HEK293 (cell line): ENCODE results near the gene SMIM31.

Experiments used
- KLF10 ChIP-seq: fragments of 450-650 bp; IDR thresholded peaks from 2 replicates; pipeline ENCODE4 v1.5.1; 2018; ENCODE audit warnings: missing biosample characterization, mild to moderate bottlenecking, missing genetic modification characterization
- KLF16 ChIP-seq: fragments of 450-650 bp; formaldehyde crosslinking; IDR thresholded peaks from 2 replicates; pipeline ENCODE4 v1.5.1; 2017; ENCODE audit warnings: missing biosample characterization, missing genetic modification characterization
- ZFP41 ChIP-seq: fragments of 450-650 bp; formaldehyde crosslinking; IDR thresholded peaks from 2 replicates; pipeline ENCODE4 v1.5.1; 2016; ENCODE audit warnings: missing biosample characterization, missing genetic modification characterization, borderline replicate concordance
- ZNF133 ChIP-seq: fragments of 450-650 bp; formaldehyde crosslinking; IDR thresholded peaks from 2 replicates; pipeline ENCODE4 v1.5.1; 2016; ENCODE audit warnings: missing biosample characterization, missing genetic modification characterization
- ZNF26 ChIP-seq: fragments of 450-650 bp; formaldehyde crosslinking; IDR thresholded peaks from 2 replicates; pipeline ENCODE4 v1.5.1; 2016; ENCODE audit warnings: missing biosample characterization, missing genetic modification characterization
- ZNF473 ChIP-seq: fragments of 450-650 bp; formaldehyde crosslinking; IDR thresholded peaks from 2 replicates; pipeline ENCODE4 v1.5.1; 2017; ENCODE audit warnings: missing biosample characterization, missing genetic modification characterization
- ZNF571 ChIP-seq: fragments of 450-650 bp; formaldehyde crosslinking; IDR thresholded peaks from 2 replicates; pipeline ENCODE4 v1.5.0; 2017; ENCODE audit warnings: missing biosample characterization, missing genetic modification characterization
- ZSCAN30 ChIP-seq: fragments of 450-650 bp; IDR thresholded peaks from 2 replicates; pipeline ENCODE4 v1.5.1; 2018; ENCODE audit warnings: missing biosample characterization, mild to moderate bottlenecking, missing genetic modification characterization, moderate library complexity
- TF ChIP-seq, protein P1 (sequence below): fragments of 450-650 bp; formaldehyde crosslinking; IDR thresholded peaks from 2 replicates; pipeline ENCODE4 v1.5.1; 2016; ENCODE audit warnings: missing biosample characterization, missing genetic modification characterization

GRCh38 chr4:164813554-164813953, 59.6 kb downstream of the SMIM31 start:
- no peak for TF ChIP-seq ZSCAN30 (tag by site-specific recombination)
- TF ChIP-seq, protein P1, sequence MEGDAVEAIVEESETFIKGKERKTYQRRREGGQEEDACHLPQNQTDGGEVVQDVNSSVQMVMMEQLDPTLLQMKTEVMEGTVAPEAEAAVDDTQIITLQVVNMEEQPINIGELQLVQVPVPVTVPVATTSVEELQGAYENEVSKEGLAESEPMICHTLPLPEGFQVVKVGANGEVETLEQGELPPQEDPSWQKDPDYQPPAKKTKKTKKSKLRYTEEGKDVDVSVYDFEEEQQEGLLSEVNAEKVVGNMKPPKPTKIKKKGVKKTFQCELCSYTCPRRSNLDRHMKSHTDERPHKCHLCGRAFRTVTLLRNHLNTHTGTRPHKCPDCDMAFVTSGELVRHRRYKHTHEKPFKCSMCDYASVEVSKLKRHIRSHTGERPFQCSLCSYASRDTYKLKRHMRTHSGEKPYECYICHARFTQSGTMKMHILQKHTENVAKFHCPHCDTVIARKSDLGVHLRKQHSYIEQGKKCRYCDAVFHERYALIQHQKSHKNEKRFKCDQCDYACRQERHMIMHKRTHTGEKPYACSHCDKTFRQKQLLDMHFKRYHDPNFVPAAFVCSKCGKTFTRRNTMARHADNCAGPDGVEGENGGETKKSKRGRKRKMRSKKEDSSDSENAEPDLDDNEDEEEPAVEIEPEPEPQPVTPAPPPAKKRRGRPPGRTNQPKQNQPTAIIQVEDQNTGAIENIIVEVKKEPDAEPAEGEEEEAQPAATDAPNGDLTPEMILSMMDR, result no peak
- no peak for TF ChIP-seq KLF10 (tag by site-specific recombination)
- no peak for TF ChIP-seq ZFP41 (tag by site-specific recombination)
- no peak for TF ChIP-seq ZNF26 (tag by site-specific recombination)
- TF ChIP-seq ZNF571 (tag by site-specific recombination), result no peak
- no peak for TF ChIP-seq ZNF133 (tag by site-specific recombination)
- no peak for TF ChIP-seq ZNF473 (tag by site-specific recombination)
- no peak for TF ChIP-seq KLF16 (tag by site-specific recombination)
